ENCODE results near the gene CKMT2.

- TF ChIP-seq EP300 (IDR thresholded peaks at IDR 0.05) (no peak), CTCF (IDR thresholded peaks at IDR 0.05) (no peak)
These were observed 45.2 kb upstream of the CKMT2 start for GRCh38 chr5:81187885-81188284.
